Measurements from ENCODE around the gene NKX3-2.

DNA sequence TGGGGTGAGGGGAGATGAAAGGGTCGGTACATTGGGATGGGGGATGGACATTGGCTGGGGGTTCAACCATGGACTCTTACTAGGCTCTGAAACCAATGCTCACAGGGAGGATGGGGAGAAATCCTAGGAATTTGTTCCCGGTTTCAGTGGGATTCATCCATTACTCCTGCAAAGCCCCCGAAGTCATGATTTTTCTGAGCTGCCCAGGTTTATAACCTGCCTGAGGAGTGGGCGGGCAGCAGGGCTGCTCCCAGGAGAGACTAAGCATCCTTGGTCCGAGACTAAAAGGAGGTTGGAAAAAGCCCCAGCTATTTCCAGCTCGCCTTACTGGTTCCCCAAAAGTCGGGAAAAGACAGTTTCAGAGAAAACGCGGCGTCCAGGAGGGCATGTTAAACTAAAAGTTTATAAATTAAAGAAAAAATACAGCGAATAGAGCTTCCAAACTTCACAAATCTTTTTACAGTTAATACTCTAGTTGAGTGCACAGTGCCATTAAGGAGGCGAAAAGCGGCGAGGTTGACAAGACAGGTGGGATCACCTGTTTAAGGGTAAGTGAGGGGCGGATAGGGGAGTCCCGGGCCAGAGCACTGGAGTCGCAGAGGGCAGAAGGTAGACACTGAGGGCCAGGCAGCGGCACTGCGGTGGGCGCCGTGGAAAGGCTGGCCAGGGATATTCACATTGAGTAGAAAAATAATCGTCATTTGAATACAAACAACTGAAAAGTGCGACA, 3.7 kb downstream of the NKX3-2 start:
- TF ChIP-seq POLR2AphosphoS5 (IDR thresholded peaks at IDR 0.05; ENCODE audit: low read depth, low read length) (no peak), TAF1 (IDR thresholded peaks at IDR 0.05; ENCODE audit: borderline replicate concordance, insufficient read depth, low read length) (no peak)
- TF ChIP-seq, protein P1, sequence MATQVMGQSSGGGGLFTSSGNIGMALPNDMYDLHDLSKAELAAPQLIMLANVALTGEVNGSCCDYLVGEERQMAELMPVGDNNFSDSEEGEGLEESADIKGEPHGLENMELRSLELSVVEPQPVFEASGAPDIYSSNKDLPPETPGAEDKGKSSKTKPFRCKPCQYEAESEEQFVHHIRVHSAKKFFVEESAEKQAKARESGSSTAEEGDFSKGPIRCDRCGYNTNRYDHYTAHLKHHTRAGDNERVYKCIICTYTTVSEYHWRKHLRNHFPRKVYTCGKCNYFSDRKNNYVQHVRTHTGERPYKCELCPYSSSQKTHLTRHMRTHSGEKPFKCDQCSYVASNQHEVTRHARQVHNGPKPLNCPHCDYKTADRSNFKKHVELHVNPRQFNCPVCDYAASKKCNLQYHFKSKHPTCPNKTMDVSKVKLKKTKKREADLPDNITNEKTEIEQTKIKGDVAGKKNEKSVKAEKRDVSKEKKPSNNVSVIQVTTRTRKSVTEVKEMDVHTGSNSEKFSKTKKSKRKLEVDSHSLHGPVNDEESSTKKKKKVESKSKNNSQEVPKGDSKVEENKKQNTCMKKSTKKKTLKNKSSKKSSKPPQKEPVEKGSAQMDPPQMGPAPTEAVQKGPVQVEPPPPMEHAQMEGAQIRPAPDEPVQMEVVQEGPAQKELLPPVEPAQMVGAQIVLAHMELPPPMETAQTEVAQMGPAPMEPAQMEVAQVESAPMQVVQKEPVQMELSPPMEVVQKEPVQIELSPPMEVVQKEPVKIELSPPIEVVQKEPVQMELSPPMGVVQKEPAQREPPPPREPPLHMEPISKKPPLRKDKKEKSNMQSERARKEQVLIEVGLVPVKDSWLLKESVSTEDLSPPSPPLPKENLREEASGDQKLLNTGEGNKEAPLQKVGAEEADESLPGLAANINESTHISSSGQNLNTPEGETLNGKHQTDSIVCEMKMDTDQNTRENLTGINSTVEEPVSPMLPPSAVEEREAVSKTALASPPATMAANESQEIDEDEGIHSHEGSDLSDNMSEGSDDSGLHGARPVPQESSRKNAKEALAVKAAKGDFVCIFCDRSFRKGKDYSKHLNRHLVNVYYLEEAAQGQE (IDR thresholded peaks at IDR 0.05; ENCODE audit: insufficient read depth in 1 of 2, low read depth in 2 of 2, low read length in 2 of 2) = no peak
